Right renal pelvis (tissue), 4 donors: ENCODE results near the gene LARP7. TPM values are rescaled to one million over a fixed set of nuclear protein-coding genes. Genes with fewer than 3 reads are reported as not detected.

ENCODE experiments used
- DNase-seq, 4 donors: peaks; one replicate each; pipeline ENCODE4 v3.0.0-alpha.2; 2013; ENCODE audit warnings: low read depth in 4 of 4, low spot score in 3 of 4, missing footprints in 1 of 4
- polyA plus RNA-seq, 4 donors: library from polyadenylated mRNA; unstranded; fragments of 120-200 nt; gene quantifications; one replicate each; pipeline ENCODE4 v1.2.1, GENCODE V29; 2013; ENCODE audit not compliant: insufficient read length in 4 of 4

The LARP7 gene
- polyA plus RNA-seq, 4 donors, result 79.8 to 117 (median 105) TPM

DNA sequence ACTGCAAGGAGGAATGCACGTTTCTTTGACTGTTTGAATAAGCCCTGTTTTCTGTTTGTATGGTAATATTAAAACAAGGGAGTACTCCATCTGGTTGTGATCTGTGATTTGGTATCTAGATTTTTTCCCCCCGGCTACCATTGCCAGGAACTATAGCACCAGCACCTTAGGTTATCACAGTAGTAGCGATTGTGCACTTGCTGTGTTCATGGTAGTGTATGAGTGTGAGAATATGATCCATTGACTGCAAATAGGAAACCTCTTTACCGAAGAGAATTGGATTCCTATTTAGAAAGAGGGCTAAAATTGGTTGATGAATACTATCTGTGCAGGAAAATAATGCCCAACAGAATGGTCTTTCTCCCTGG is 69.9 kb downstream of the LARP7 start:
- no peak for DNase-seq

Other genes starting within 250 kb of the LARP7 start
- gene NEUROG2, start 121.0 kb upstream of the LARP7 start, polyA plus RNA-seq, result not detected
- gene ZGRF1, start 234 bp upstream of the LARP7 start, polyA plus RNA-seq, result 10 to 100 TPM; 11.6 to 14.8 (median 12.6) TPM